ENCODE measurements around the gene SPP1. TPM values are rescaled to one million over a fixed set of nuclear protein-coding genes. Genes with fewer than 3 reads are reported as not detected.

SPP1 gene
- total RNA-seq, 2 donors from 2014 or later = 0.31 to 8.8 TPM

DNA sequence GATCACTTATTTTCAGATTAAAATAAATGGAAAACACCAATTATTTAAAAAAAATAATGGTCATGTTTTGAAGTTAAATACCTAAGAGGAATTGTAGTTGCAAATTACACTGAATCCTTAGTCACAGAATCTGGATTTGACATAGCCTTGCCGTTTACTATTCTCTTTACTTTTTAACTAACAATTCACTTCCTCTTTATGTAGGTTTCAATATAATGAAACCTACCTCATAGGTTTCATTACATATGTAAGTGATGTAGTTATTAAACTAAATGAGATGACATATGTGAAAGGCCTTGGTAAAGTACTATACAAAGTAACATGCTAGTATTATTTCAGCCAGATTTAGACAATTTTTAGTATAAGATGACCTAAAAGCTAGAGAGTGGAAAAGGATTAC, 6.5 kb downstream of the SPP1 start:
- Histone ChIP-seq H3K27me3 (ENCODE audit: control insufficient read depth, insufficient read depth, low read length, poor library complexity, severe bottlenecking) (no peaks in the 10 kb centered on the region), H3K4me1 (ENCODE audit: control insufficient read depth, insufficient read depth, low read length) (no peaks in the 10 kb centered on the region), H3K27ac (ENCODE audit: low read depth, low read length) (no peak overlapping the region), H3K4me3 (ENCODE audit: low read length) (no peak overlapping the region), H3K9me3 (ENCODE audit: control insufficient read depth, low read length) (no peaks in the 10 kb centered on the region), H3K9ac (ENCODE audit: extremely low read depth, low read length, poor library complexity, severe bottlenecking) (no peak overlapping the region), H3K36me3 (ENCODE audit: control insufficient read depth, insufficient read depth, low read length) (no peaks in the 10 kb centered on the region)
- no peak for DNase-seq
- H3K27ac Mint-ChIP-seq = no peak overlapping the region
- TF ChIP-seq CTCF (conservative IDR thresholded peaks at IDR 0.05) = no peak
- H3K36me3 Mint-ChIP-seq (ENCODE audit: low read depth) = no peaks in the 10 kb centered on the region
- no peaks in the 10 kb centered on the region for H3K27me3 Mint-ChIP-seq (ENCODE audit: insufficient read depth)
- H3K4me1 Mint-ChIP-seq = no peaks in the 10 kb centered on the region
- H3K4me3 Mint-ChIP-seq = no peak overlapping the region
- WGBS, 2 experiments (ENCODE audit: insufficient coverage in 1 of 2, insufficient read length in 1 of 2) = no CpG with 5 or more reads among the region's 1 CpG
- H3K9me3 Mint-ChIP-seq = no peaks in the 10 kb centered on the region

DNA sequence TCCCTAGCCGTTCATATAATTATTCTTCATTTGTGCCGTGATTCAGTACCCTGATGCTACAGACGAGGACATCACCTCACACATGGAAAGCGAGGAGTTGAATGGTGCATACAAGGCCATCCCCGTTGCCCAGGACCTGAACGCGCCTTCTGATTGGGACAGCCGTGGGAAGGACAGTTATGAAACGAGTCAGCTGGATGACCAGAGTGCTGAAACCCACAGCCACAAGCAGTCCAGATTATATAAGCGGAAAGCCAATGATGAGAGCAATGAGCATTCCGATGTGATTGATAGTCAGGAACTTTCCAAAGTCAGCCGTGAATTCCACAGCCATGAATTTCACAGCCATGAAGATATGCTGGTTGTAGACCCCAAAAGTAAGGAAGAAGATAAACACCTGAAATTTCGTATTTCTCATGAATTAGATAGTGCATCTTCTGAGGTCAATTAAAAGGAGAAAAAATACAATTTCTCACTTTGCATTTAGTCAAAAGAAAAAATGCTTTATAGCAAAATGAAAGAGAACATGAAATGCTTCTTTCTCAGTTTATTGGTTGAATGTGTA, 7.0 kb downstream of the SPP1 start:
- Histone ChIP-seq H3K27ac (ENCODE audit: low read depth, low read length) (no peak overlapping the region), H3K36me3 (ENCODE audit: control insufficient read depth, insufficient read depth, low read length) (no peaks in the 10 kb centered on the region), H3K4me1 (ENCODE audit: control insufficient read depth, insufficient read depth, low read length) (no peaks in the 10 kb centered on the region), H3K9me3 (ENCODE audit: control insufficient read depth, low read length) (no peaks in the 10 kb centered on the region), H3K9ac (ENCODE audit: extremely low read depth, low read length, poor library complexity, severe bottlenecking) (no peak overlapping the region), H3K27me3 (ENCODE audit: control insufficient read depth, insufficient read depth, low read length, poor library complexity, severe bottlenecking) (no peaks in the 10 kb centered on the region), H3K4me3 (ENCODE audit: low read length) (no peak overlapping the region)
- no peaks in the 10 kb centered on the region for H3K4me1 Mint-ChIP-seq
- no peak for TF ChIP-seq CTCF (conservative IDR thresholded peaks at IDR 0.05)
- H3K4me3 Mint-ChIP-seq = no peak overlapping the region
- no peaks in the 10 kb centered on the region for H3K27me3 Mint-ChIP-seq (ENCODE audit: insufficient read depth)
- 94 to 95% methylated on average over 11 to 13 of the region's 13 CpGs for WGBS, 2 experiments (ENCODE audit: insufficient coverage in 1 of 2, insufficient read length in 1 of 2)
- no peak overlapping the region for H3K27ac Mint-ChIP-seq
- no peaks in the 10 kb centered on the region for H3K36me3 Mint-ChIP-seq (ENCODE audit: low read depth)
- no peaks in the 10 kb centered on the region for H3K9me3 Mint-ChIP-seq
- no peak for DNase-seq

DNA sequence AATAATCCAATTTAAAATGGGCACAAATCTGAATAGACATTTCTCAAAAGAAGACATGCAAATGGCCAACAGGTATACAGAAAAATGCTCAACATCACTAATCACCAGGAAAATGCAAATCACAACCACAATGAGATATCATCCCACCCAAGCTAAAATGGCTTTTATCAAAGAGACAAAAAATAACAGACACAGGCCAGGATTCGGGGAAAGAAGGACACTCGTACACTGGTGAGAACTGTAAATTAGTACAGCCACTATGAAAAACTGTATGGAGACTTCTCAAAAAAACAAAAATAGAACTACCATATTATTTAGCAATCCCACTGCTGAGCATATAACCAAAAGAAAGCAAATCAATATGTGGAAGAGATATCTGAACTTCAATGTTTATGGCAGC, 8.5 kb downstream of the SPP1 start:
- H3K4me3 ChIP-seq (ENCODE audit: low read length) = no peak overlapping the region
- Mint-ChIP-seq H3K9me3 (no peaks in the 10 kb centered on the region), H3K36me3 (ENCODE audit: low read depth) (no peaks in the 10 kb centered on the region), H3K27ac (no peak overlapping the region), H3K4me3 (no peak overlapping the region), H3K27me3 (ENCODE audit: insufficient read depth) (no peaks in the 10 kb centered on the region), H3K4me1 (no peaks in the 10 kb centered on the region)
- no peaks in the 10 kb centered on the region for H3K27me3 ChIP-seq (ENCODE audit: control insufficient read depth, insufficient read depth, low read length, poor library complexity, severe bottlenecking)
- H3K36me3 ChIP-seq (ENCODE audit: control insufficient read depth, insufficient read depth, low read length) = no peaks in the 10 kb centered on the region
- no peaks in the 10 kb centered on the region for H3K9me3 ChIP-seq (ENCODE audit: control insufficient read depth, low read length)
- H3K9ac ChIP-seq (ENCODE audit: extremely low read depth, low read length, poor library complexity, severe bottlenecking) = no peak overlapping the region
- no peak overlapping the region for H3K27ac ChIP-seq (ENCODE audit: low read depth, low read length)
- no peak for TF ChIP-seq CTCF (conservative IDR thresholded peaks at IDR 0.05)
- WGBS, 2 experiments (ENCODE audit: insufficient coverage in 1 of 2, insufficient read length in 1 of 2) = 91% methylated on average over 2 of the region's 2 CpGs; no CpG with 5 or more reads in 1 of the 2 experiments
- DNase-seq = no peak
- H3K4me1 ChIP-seq (ENCODE audit: control insufficient read depth, insufficient read depth, low read length) = no peaks in the 10 kb centered on the region

Data from endodermal cell (in vitro differentiated cells).